Activated CD4-positive, alpha-beta T cell treated with anti-CD3 and anti-CD28 coated beads, Interleukin-2, amount 50 U/mL, for 48 hours (primary cell): ENCODE results near the gene KREMEN1.

Source experiments
- DNase-seq, 2 experiments: peaks; one replicate each; pipeline ENCODE4 v3.0.0-alpha.2; 2020

The KREMEN1 gene

DNA sequence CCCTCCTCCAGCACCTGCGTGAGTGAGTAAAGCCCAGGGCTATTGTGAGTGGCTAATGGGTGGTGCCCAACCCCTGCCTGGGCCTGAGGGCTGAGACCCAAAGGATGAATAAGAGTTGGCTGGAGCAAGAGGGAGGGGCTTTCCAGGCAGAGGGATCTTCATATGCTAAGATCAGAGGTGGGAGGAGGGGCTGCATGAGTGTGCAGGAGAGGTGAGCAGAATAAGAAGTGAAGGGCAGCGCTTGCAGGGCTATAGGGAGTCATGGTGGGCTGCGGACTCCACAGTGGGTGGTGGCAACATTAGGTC lies 136.7 kb downstream of the KREMEN1 start:
- DNase-seq = no peak

DNA sequence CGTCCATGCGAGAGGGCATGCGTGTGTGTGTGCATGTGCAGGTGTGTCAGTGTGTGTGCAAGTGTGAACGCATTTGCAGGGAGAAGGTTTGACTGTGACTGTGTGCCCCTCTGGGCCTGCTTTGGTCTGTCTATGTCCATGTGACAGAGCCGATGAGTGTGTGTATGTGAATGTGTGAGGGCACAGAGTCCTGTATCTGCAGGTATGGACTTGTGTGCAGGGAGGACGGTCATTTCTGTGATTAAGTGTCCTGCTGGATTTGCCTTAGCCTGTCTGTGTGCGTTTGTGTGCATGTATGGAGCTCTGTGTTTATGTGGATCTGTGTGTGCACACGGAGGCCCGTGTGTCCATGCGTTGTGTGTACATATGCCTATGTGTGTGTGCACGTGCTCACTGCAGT lies 138.2 kb downstream of the KREMEN1 start:
- DNase-seq = no peak

DNA sequence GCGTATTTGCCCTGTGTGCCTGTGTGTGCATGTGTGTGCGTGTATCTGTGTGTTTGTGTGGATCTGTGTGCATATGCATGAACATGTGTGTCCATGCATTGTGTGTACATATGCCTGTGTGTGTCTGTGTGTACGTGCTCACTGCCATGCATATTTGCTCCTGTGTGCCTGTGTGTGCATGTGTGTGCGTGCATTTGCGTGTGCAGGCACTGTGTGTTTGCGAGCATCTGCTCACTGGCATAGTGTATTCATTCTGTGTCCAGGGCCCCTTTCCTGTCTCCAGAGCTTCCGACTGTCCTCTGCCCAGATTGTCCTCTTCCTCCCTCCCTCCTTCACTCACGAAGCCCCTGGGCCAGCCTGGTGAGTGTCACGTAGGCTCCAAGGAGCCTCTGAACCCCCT lies 138.6 kb downstream of the KREMEN1 start:
- no peak for DNase-seq

DNA sequence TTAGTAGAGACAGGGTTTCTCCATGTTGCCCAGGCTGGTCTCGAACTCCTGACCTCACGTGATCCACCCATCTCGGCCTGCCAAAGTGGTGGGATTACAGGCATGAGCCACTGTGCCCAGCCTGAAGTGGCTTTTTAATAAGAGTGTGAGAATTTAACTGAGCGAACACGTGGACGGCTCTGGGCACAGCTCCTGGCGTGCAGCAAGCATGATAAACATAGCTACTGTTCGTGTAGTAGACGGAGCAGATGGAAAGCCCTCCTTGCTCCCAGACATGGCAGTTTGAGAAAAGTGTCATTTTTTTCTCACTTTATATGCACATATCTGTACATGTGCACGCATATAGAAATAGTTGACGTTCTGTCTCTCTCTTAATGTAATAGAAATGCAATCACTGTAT lies 139.9 kb downstream of the KREMEN1 start:
- DNase-seq = no peak

DNA sequence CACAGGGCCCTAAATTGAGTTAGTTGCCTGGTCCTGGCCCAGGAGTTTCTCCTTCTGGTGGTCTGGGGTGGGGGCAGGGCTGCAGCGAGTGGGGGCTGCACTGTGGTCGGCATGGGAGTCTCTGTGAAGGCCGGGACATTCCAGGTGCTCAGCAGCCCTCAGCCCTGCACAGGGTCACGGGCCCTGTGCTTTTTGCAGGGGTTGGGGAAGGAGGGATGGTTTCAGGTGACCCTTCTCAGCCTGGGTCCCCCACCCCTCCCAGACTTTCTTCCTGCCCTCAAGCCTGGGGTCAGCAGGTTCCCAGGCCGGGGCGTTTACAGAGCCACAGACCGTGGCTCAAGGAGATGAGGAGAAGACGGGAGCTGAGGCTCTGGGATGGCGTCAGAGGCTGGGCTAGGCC lies 140.7 kb downstream of the KREMEN1 start:
- DNase-seq = no peak

DNA sequence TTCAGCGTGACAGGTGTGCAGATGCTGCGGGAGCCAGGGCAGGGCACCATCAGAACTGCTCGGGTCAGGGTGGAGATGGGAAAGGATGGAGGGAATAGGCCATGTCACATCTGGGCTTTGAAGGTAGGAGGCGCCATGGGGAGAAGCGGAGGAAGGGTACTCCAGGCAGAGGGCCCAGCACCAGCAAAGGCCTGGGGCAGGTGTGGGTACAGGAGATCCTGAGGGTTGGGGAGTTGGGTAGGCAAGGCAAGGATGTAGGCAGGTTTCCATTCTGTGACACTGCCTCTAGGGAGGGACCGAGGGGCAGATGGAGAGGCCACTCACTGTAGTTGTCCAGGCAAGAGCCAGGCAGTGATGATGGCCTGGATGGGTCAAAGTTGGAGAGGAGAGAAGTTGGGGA lies 141.4 kb downstream of the KREMEN1 start:
- no peak for DNase-seq

DNA sequence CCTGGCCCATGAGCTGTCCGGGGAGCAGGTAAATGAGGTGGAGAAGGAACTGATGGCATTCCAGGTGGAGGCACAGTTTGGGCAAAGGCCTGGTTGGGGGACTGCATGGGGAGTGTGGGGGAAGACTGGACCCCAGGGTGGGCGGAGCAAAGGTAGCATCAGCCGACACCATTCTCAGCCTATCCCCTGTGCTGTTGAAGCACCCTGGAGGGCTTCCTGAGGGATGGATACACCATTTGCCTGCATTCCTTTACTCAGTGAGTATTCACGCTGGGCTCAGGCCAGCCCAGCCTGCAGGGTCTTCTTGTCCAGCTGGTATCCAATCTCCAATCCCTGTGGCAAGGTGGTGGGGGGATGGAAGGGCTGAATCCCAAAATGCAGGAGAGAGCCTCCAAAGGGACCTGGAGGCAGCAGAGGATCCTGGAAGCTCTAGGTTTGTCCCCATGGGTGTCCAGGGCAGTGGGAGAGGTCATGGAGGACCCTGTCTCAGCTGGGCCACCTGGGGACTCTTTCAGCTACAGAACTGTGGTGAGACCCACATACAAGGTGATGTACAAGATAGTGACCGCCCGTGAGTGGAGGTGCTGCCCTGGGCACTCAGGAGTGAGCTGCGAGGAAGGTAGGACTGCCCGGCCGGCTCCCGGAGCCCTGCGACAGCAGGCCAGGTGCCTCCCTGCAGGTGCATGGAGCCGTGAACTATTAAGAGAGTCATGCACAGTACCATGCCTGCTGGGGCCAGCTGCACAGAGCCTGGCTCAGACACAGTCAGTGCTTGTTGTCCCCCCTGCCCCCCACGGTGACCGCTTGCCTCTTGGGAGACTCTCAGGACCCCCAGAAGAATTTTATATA lies 142.4 kb downstream of the KREMEN1 start:
- no peak for DNase-seq

DNA sequence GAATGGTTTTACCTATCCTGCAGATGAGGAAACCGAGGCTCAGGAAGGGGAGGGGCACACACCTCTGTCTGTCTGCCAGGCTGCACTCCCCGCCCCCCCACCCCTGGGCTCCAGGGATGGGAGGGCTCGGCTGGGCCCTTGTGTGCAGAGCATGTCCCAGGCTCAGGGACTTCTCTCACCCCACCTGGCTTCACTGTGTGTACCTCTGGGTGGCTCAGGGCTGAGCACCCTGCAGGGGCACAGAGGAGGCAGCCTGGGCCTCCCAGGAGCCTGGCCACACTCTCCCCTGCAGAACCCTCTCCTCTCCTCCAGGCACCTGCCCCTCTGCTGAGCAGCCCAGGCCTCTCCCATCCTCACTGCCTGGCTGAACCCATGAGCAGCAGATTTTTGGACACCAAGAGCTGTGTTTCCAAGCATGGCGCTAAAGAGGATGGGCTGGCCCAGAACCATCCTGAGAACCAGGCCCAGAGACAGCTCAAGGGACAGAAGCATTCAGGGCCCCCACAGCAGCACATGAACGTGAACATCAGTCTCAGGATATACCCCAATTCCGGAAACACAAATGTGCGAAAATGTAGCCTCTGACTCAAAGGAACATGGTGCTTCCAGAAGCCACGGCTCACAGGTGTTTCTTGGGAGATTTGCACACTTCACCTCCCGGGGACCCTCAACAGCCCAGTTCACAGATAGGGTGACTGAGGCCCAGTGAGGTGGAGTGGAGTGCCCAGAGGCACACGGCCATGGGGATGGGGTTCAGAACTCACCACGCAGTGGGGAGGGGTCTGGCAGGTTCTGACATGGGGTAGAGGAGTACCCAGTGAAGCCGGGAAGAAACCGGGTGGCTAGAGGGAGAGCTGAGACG lies 143.4 kb downstream of the KREMEN1 start:
- DNase-seq = no peak

DNA sequence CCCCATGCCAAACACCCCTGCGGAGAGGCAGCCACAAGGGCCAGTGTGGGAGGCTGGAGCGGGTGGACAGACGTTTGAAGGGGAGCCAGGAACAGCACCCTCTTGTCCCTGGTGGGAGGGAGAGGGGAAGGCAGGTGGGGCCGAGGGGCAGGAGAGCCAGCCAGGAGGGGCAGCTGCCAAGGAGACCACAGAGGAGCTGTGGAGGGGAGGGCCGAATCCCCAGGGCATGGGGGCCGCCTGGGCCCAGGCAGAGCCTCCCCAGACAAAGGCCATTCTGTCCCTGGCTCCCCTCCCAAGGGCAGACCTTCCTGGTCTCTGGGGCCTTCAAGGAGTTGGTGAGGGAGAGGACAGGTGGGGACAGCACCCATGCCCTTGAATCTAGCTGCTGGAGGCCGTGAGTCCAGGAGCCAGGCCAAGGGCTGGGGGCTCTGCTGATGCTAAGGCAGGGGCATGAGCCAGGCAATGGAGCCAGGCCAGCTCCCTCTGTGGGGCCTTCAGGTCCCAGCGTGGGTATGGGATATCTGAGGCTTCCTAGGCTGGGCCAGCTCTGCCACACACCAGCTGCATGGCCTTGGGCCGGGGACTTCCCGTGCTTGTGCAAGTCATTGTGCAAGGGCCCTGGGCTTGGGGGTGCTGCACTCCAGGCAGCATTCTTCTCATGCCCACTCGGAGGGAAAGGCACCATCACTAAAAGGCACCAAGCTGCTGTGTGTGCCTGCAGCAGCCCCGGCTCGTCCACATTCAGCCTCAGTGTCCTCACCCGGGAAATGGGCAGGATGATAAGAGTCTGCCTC lies 144.2 kb downstream of the KREMEN1 start:
- DNase-seq = no peak
